Omental fat pad (tissue), 4 donors: ENCODE measurements around the gene HTRA3. TPM values are rescaled to one million over a fixed set of nuclear protein-coding genes. Genes with fewer than 3 reads are reported as not detected.

ENCODE experiments used
- ATAC-seq: fragments of 150-250 bp; one replicate; pipeline ENCODE4 v1.9.1; 2016; ENCODE audit warnings: mild to moderate bottlenecking, moderate library complexity; ENCODE audit not compliant: low FRiP score
- DNase-seq: peaks from one replicate; pipeline ENCODE4 v3.0.0-alpha.2; 2019; ENCODE audit warnings: low spot score
- CTCF ChIP-seq, 3 donors: fragments of 450-650 bp; IDR thresholded peaks; one replicate each; pipeline ENCODE4 v1.5.1; 2016 to 2017; ENCODE audit warnings: antibody characterized with exemption in 3 of 3, mild to moderate bottlenecking in 3 of 3, moderate library complexity in 2 of 3
- total RNA-seq, 4 donors: library from RNA; depleted of rRNA; stranded (reverse); fragments of >200 nt; gene quantifications; one replicate each; pipeline ENCODE4 v1.1.0, GENCODE V29; 2016

Gene HTRA3
- total RNA-seq, 4 donors from 2014 or later = 15.8 to 147 (median 23.3) TPM

- no peak for TF ChIP-seq CTCF (IDR thresholded peaks at IDR 0.05)
- ATAC-seq = no peak
- no peak for DNase-seq
Measured at GRCh38 chr4:8291701-8292477, 22.3 kb downstream of the HTRA3 start.

GRCh38 chr4:8292478-8293107, 23.0 kb downstream of the HTRA3 start:
- DNase-seq (no peak), ATAC-seq (no peak)
- no peak for TF ChIP-seq CTCF (IDR thresholded peaks at IDR 0.05)

GRCh38 chr4:8293131-8293975, 23.8 kb downstream of the HTRA3 start:
- ATAC-seq (no peak), DNase-seq (no peak)
- TF ChIP-seq CTCF (IDR thresholded peaks at IDR 0.05) = no peak

- no peak for TF ChIP-seq CTCF (IDR thresholded peaks at IDR 0.05)
Measured at GRCh38 chr4:8294036-8294435, 24.5 kb downstream of the HTRA3 start.

GRCh38 chr4:8294775-8295174, 25.2 kb downstream of the HTRA3 start:
- DNase-seq = no peak
- ATAC-seq = no peak
- no peak for TF ChIP-seq CTCF (IDR thresholded peaks at IDR 0.05)

More at GRCh38 chr4:8294036-8294435, 24.5 kb downstream of the HTRA3 start:
- ATAC-seq (no peak), DNase-seq (no peak)

- no peak for TF ChIP-seq CTCF (IDR thresholded peaks at IDR 0.05)
- no peak for DNase-seq
- ATAC-seq = no peak
Measured at GRCh38 chr4:8295471-8295870, 25.9 kb downstream of the HTRA3 start.
